ENCODE data around the gene CCDC69. TPM values are rescaled to one million over a fixed set of nuclear protein-coding genes. Genes with fewer than 3 reads are reported as not detected.

CCDC69 gene
- total and polyA plus RNA-seq, 2 of the 8 experiments (the other 6 are each of a cell fraction or from before 2014, with no cell fraction given) = 8.4 to 10.8 TPM

DNA sequence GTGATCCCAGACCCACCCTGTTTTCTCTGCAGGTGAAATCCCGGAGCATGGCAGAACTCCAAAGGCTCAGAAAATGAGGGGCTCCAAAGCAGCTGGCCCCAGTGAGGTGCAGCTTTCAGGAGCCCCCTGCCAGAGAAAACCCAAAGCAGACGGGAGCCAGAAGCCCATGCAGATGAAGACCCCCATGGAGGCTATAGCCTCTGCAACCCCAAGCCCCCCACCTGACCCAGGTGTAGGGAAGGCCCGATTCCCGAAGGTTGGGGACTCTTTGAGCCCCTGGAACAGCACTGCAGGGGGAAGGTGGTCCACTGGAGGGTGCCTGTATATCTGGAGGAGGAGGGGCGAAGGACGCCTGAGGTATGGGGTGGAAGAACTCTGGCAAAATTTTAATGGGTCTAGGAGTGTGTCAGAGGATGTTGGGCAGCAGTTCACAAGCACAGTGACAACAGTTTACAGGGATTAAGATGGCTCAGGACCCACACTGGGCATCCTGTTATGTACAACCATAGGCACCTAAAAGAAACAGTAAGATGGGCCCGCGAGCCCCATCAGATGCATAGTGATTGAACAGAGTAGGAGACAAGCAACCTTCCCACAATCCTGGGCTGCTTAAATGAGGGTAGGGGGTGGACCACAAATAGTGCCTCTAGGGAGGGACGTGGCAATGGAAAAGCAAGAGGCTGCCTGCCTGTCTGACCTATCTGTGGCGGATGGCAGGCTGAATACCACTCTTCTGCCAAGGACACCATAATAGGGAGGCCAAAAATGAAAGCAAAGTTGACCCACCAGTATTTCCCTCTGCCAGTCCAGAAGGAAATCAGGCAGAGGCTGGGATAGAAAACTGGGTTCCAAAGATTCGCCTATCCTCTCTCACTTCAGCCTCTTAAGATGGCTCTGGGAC is 49.9 kb downstream of the CCDC69 start:
- Histone ChIP-seq H4K8ac (ENCODE audit: extremely low read depth, insufficient read depth, low read length) (no peak overlapping the region; the same call in 1 of the 2 replicates), H3K4ac (replicated peaks; ENCODE audit: insufficient read length, low read depth, low read length) (no peak overlapping the region), H2BK12ac (ENCODE audit: low read depth, low read length) (no peak overlapping the region), H3K27ac (ENCODE audit: low read depth, low read length) (no peak overlapping the region), H3K36me3 (ENCODE audit: control insufficient read depth in 2 of 4, insufficient read depth in 4 of 4, low read length in 3 of 4) (no peaks in the 10 kb centered on the region), H4K5ac (ENCODE audit: insufficient read length, low read depth, low read length) (no peak overlapping the region), H3K56ac (replicated peaks; ENCODE audit: insufficient read length, low read depth, low read length) (no peak overlapping the region), H3K23ac (ENCODE audit: insufficient read length) (no peak overlapping the region), H3K4me3 (ENCODE audit: extremely low read depth in 1 of 4, insufficient read depth in 2 of 4, low read depth in 3 of 4, low read length in 4 of 4) (no peak overlapping the region), H2AK5ac (ENCODE audit: low read depth, low read length) (no peak overlapping the region), H3K27me3 (replicated peaks in 1 of 4; ENCODE audit: control insufficient read depth in 3 of 4, extremely low read depth in 1 of 4, insufficient read depth in 3 of 4, low read length in 3 of 4) (no peaks in the 10 kb centered on the region), H2BK15ac (ENCODE audit: low read length) (no peak overlapping the region), H2BK120ac (replicated peaks; ENCODE audit: low read depth, low read length) (no peak overlapping the region), H3K23me2 (ENCODE audit: low read depth, low read length) (no peaks in the 10 kb centered on the region), H3K79me2 (ENCODE audit: control insufficient read depth in 1 of 2, insufficient read depth in 2 of 2, low read length in 2 of 2) (no peaks in the 10 kb centered on the region), H4K20me1 (replicated peaks in 1 of 2; ENCODE audit: control insufficient read depth in 1 of 2, insufficient read depth in 2 of 2, low read length in 2 of 2) (no peaks in the 10 kb centered on the region), H3K4me1 (replicated peaks in 1 of 4; ENCODE audit: control insufficient read depth in 3 of 4, insufficient read depth in 4 of 4, low read length in 3 of 4) (peaks cover 0 to 11% (median 0%) of the 10 kb centered on the region in 4 experiments; a peak in 1 of 7 replicates), H3K79me1 (ENCODE audit: low read depth, low read length) (no peaks in the 10 kb centered on the region), H3K18ac (ENCODE audit: extremely low read depth, low read length) (no peak overlapping the region), H3K9ac (replicated peaks in 1 of 4; ENCODE audit: extremely low read depth in 1 of 4, low read depth in 3 of 4, low read length in 3 of 4) (no peak overlapping the region), H2BK5ac (ENCODE audit: low read depth, low read length) (no peak overlapping the region; the same call in 1 of the 2 replicates), H3K14ac (ENCODE audit: insufficient read length) (no peak overlapping the region), H3K9me3 (ENCODE audit: insufficient read depth in 2 of 2, low read depth in 1 of 2, low read length in 1 of 2) (no peaks in the 10 kb centered on the region), H2AFZ (ENCODE audit: low read length) (peak overlapping the region; percentile 72; the same call in 1 of the 2 replicates), H3K4me2 (ENCODE audit: insufficient read depth in 1 of 2, low read depth in 2 of 2, low read length in 2 of 2) (peak overlapping the region; percentile 14 to 49; a peak in 2 of 4 replicates), H4K91ac (replicated peaks; ENCODE audit: insufficient read length, low read length) (peak overlapping the region; percentile 68), H2BK20ac (ENCODE audit: low read length) (0 out of 2 replicates have a peak overlapping the region, but pooled peaks have one; percentile 13)
- DNase-seq (ENCODE audit: low read depth in 1 of 2, low spot score in 2 of 2) (no peak), FAIRE-seq (no peak)
- CTCF ChIA-PET (ENCODE audit: partially characterized antibody) = interaction anchor here (0.6 to 20.0 kb wide), 5 partner anchors 9 to 292 kb away, joined by 3 to 810 read pairs (median 5); no protein-coding TSS in a partner anchor
- POLR2A ChIA-PET (ENCODE audit: partially characterized antibody) = interaction anchor here (0.9 to 1.1 kb wide), 2 partner anchors 58 to 322 kb away, joined by 3 read pairs; no protein-coding TSS in a partner anchor
- TF ChIP-seq SIN3A (conservative IDR thresholded peaks at IDR 0.05 in 1 of 2, IDR thresholded peaks at IDR 0.05 in 1 of 2; ENCODE audit: low read depth in 1 of 2, low read length in 2 of 2) = no peak
- TF ChIP-seq CBX8 (IDR thresholded peaks at IDR 0.05; ENCODE audit: borderline replicate concordance, low read depth, low read length) = no peak
- TF ChIP-seq CREB1 (IDR thresholded peaks at IDR 0.05) = no peak
- 88% methylated on average over 11 of the region's 11 CpGs; no CpG with 5 or more reads in 1 of the 2 experiments for WGBS, 2 experiments (ENCODE audit: extremely low coverage in 1 of 2, insufficient coverage in 1 of 2, insufficient read length in 1 of 2, insufficient replicate concordance in 2 of 2, low coverage in 1 of 2, low lambda C conversion rate in 2 of 2, missing lambda C conversion rate in 1 of 2)
